OCI-LY1 (cell line): Measurements from ENCODE around the gene RHOXF2B.
"Not testable (repeated sequence)": the region's sequence is repeated elsewhere in the genome, so short reads cannot be mapped to it uniquely, and the experiment has no call there.

Experiments used
- H2AFZ ChIP-seq: fragments of 200-600 bp; sonication (generic), shearing (Covaris generic); 2 replicates; pipeline ENCODE4 v1.6.0; 2014; ENCODE audit warnings: antibody characterized with exemption, mild to moderate bottlenecking, low read length
- H3F3A ChIP-seq: fragments of 200-600 bp; sonication (generic), shearing (Covaris generic); 2 replicates; pipeline ENCODE4 v1.6.0; 2014; ENCODE audit warnings: mild to moderate bottlenecking, antibody characterized with exemption, low read length, moderate library complexity; ENCODE audit not compliant: insufficient read depth
- H3K27ac ChIP-seq: fragments of 200-600 bp; sonication (generic); 2 replicates; pipeline ENCODE4 v1.5.1; 2014; ENCODE audit warnings: low read length, mixed run types, mild to moderate bottlenecking, low read depth; ENCODE audit not compliant: poor library complexity, severe bottlenecking
- H3K27me3 ChIP-seq: fragments of 200-600 bp; sonication (generic); 2 replicates; pipeline ENCODE4 v1.6.0; 2014; ENCODE audit warnings: antibody characterized with exemption, mild to moderate bottlenecking, low read length, moderate library complexity; ENCODE audit not compliant: insufficient read depth
- H3K36me3 ChIP-seq: fragments of 200-600 bp; sonication (generic); 2 replicates; pipeline ENCODE4 v1.6.1; 2014; ENCODE audit warnings: mild to moderate bottlenecking, antibody characterized with exemption, low read length, moderate library complexity, mixed read lengths; ENCODE audit not compliant: insufficient read depth
- H3K4me1 ChIP-seq: fragments of 200-600 bp; sonication (generic); 2 replicates; pipeline ENCODE4 v1.5.1; 2014; ENCODE audit warnings: mild to moderate bottlenecking, low read length, moderate library complexity; ENCODE audit not compliant: insufficient read depth, severe bottlenecking
- H3K4me2 ChIP-seq: fragments of 200-600 bp; sonication (generic), shearing (Covaris generic); 2 replicates; pipeline ENCODE4 v1.6.1; 2014; ENCODE audit warnings: low read length
- H3K4me3 ChIP-seq: fragments of 200-600 bp; sonication (generic); 2 replicates; pipeline ENCODE4 v1.5.1; 2014; ENCODE audit warnings: low read length, low read depth, mild to moderate bottlenecking, mixed read lengths; ENCODE audit not compliant: poor library complexity, severe bottlenecking
- H3K79me2 ChIP-seq: fragments of 200-600 bp; shearing (Covaris generic); 2 replicates; pipeline ENCODE4 v1.6.1; 2016; ENCODE audit warnings: mixed run types, low read length, mixed read lengths; ENCODE audit not compliant: insufficient read depth
- H3K9ac ChIP-seq: fragments of 200-600 bp; sonication (generic), shearing (Covaris generic); 2 replicates; pipeline ENCODE4 v1.6.1; 2014; ENCODE audit warnings: mild to moderate bottlenecking, low read length, mixed read lengths
- H3K9me2 ChIP-seq: fragments of 200-600 bp; sonication (generic), shearing (Covaris generic); 2 replicates; pipeline ENCODE4 v1.6.1; 2014; ENCODE audit warnings: low read depth, mild to moderate bottlenecking, low read length, mixed read lengths
- H3K9me3 ChIP-seq: fragments of 200-600 bp; shearing (Covaris generic); 2 replicates; pipeline ENCODE4 v1.6.1; 2014; ENCODE audit warnings: low read length, mixed read lengths
- H4K20me1 ChIP-seq: fragments of 200-600 bp; sonication (generic), shearing (Covaris generic); 2 replicates; pipeline ENCODE4 v1.6.0; 2016; ENCODE audit warnings: mild to moderate bottlenecking, low read length; ENCODE audit not compliant: insufficient read depth
- CTCF ChIP-seq: fragments of 200-600 bp; sonication (generic), shearing (Covaris generic); IDR thresholded peaks from 2 replicates; pipeline ENCODE4 v1.5.1; 2017; ENCODE audit warnings: mild to moderate bottlenecking, antibody characterized with exemption, low read length, moderate library complexity, mixed read lengths
- EZH2 ChIP-seq: fragments of 200-600 bp; sonication (generic), shearing (Covaris generic); IDR thresholded peaks from 2 replicates; pipeline ENCODE4 v1.8.0; 2017; ENCODE audit warnings: borderline replicate concordance, mixed run types, mild to moderate bottlenecking, antibody characterized with exemption, low read length, moderate library complexity, mixed read lengths

Gene RHOXF2B

GRCh38 chrX:120077590-120077989 is at the start of gene RHOXF2B:
Gene RHOXF2B (minus strand): TSS chrX:120077690. CDS start chrX:120077552, 138 bp downstream.
- not testable (repeated sequence) for H3F3A ChIP-seq, H3K4me3 ChIP-seq, H3K36me3 ChIP-seq, H3K4me1 ChIP-seq, H3K9ac ChIP-seq, H3K27me3 ChIP-seq, H2AFZ ChIP-seq, H3K79me2 ChIP-seq, H4K20me1 ChIP-seq, H3K9me2 ChIP-seq, H3K9me3 ChIP-seq, H3K4me2 ChIP-seq, H3K27ac ChIP-seq

- no peak overlapping the region for H3K27ac ChIP-seq
- no peaks in the 10 kb centered on the region for H3F3A ChIP-seq
- no peak overlapping the region for H3K9ac ChIP-seq
- H3K4me2 ChIP-seq, result no peak overlapping the region
- H3K9me3 ChIP-seq, result no peaks in the 10 kb centered on the region
- no peak overlapping the region for H2AFZ ChIP-seq
- H3K27me3 ChIP-seq, result no peaks in the 10 kb centered on the region
- TF ChIP-seq EZH2, result no peak
- TF ChIP-seq CTCF, result no peak
- H3K9me2 ChIP-seq, result no peaks in the 10 kb centered on the region
- H3K4me1 ChIP-seq, result no peaks in the 10 kb centered on the region
- no peaks in the 10 kb centered on the region for H4K20me1 ChIP-seq
- no peaks in the 10 kb centered on the region for H3K36me3 ChIP-seq
- H3K79me2 ChIP-seq, result no peaks in the 10 kb centered on the region
- H3K4me3 ChIP-seq, result no peak overlapping the region
Measured at GRCh38 chrX:120125444-120125843, 48.0 kb upstream of the RHOXF2B start.

GRCh38 chrX:120120223-120120622 is 42.7 kb upstream of the RHOXF2B start:
- Histone ChIP-seq H3K9me2 (no peaks in the 10 kb centered on the region), H3K36me3 (no peaks in the 10 kb centered on the region), H3K9ac (no peak overlapping the region), H4K20me1 (no peaks in the 10 kb centered on the region), H3K27ac (no peak overlapping the region), H3K27me3 (no peaks in the 10 kb centered on the region), H3K79me2 (no peaks in the 10 kb centered on the region), H3K4me1 (no peaks in the 10 kb centered on the region), H3K4me2 (no peak overlapping the region), H3F3A (no peaks in the 10 kb centered on the region), H3K9me3 (no peaks in the 10 kb centered on the region), H2AFZ (no peak overlapping the region), H3K4me3 (no peak overlapping the region)
- TF ChIP-seq EZH2, result no peak
- no peak for TF ChIP-seq CTCF

- no peaks in the 10 kb centered on the region for H3K79me2 ChIP-seq
- no peak within 1 kb of the TSS for H3K9ac ChIP-seq
- no peaks in the 10 kb centered on the region for H3K9me2 ChIP-seq
- H2AFZ ChIP-seq, result no peak within 1 kb of the TSS
- no peaks in the 10 kb centered on the region for H3K36me3 ChIP-seq
- no peak within 1 kb of the TSS for H3K4me2 ChIP-seq
- TF ChIP-seq EZH2 (no peak), CTCF (no peak)
- no peaks in the 10 kb centered on the region for H3F3A ChIP-seq
- H4K20me1 ChIP-seq, result no peaks in the 10 kb centered on the region
- H3K9me3 ChIP-seq, result no peaks in the 10 kb centered on the region
- H3K4me3 ChIP-seq, result no peak within 1 kb of the TSS
- no peaks in the 10 kb centered on the region for H3K27me3 ChIP-seq
- H3K4me1 ChIP-seq, result no peaks in the 10 kb centered on the region
- H3K27ac ChIP-seq, result no peak within 1 kb of the TSS
Measured at GRCh38 chrX:120115438-120115963, 38.0 kb upstream of the RHOXF2B start, which contains the start of gene RHOXF1. Gene RHOXF1 (minus strand): TSS chrX:120115913. CDS start chrX:120115862, 51 bp downstream.
